ENCODE measurements around the gene PHAX.

PHAX gene

GRCh38 chr5:126576974-126577373 is 23.8 kb upstream of the PHAX start:
- DNase-seq (ENCODE audit: low read depth), result no peak
- no peak overlapping the region for H3K4me3 ChIP-seq (ENCODE audit: low read length)
- no peak for TF ChIP-seq CTCF (conservative IDR thresholded peaks at IDR 0.05; ENCODE audit: low read depth, low read length)

DNA sequence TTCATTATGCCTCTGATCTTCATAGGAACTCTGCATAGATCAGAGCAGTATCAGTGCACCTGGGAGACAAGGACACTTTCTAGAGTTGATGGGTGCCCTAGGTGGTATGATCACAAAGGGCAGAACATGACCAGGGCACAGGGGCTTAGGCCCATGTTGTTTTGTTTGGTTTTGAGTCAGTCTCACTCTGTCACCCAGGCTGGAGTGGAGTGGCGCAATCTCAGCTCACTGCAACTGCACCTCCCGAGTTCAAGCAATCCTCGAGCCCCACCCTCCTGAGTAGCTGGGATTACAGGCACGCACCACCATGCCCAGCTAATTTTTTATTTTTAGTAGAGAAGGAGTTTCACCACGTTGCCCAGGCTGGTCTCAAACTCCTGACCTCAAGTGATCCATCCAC is 23.3 kb upstream of the PHAX start:
- TF ChIP-seq CTCF (conservative IDR thresholded peaks at IDR 0.05; ENCODE audit: low read depth, low read length), result no peak

GRCh38 chr5:126579716-126580115 is 21.0 kb upstream of the PHAX start:
- TF ChIP-seq CTCF (conservative IDR thresholded peaks at IDR 0.05; ENCODE audit: low read depth, low read length), result no peak
- no peak overlapping the region for H3K4me3 ChIP-seq (ENCODE audit: low read length)
- no peak for DNase-seq (ENCODE audit: low read depth)

More for the DNA sequence above, 23.3 kb upstream of the PHAX start:
- DNase-seq (ENCODE audit: low read depth), result no peak
- H3K4me3 ChIP-seq (ENCODE audit: low read length), result no peak overlapping the region

DNA sequence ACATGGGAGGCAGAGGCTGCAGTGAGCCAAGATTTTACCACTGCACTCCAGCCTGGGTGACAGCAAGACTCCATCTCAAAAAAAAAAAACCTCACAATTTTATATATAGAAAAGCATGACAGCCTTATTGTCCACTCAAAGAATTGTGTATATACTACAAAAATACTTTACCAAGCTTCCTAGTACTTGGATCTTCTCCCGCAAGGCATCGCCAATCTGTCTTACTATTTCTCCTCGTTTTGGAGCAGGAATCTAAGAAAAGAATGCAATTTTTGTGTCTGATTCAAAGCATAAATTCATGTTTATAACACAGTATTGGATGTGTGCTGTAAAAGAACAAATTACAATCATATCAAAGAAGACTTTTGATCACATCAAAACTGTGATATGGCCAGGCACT is 17.0 kb upstream of the PHAX start:
- TF ChIP-seq CTCF (conservative IDR thresholded peaks at IDR 0.05; ENCODE audit: low read depth, low read length), result no peak
- H3K4me3 ChIP-seq (ENCODE audit: low read length), result no peak overlapping the region
- DNase-seq (ENCODE audit: low read depth), result no peak

DNA sequence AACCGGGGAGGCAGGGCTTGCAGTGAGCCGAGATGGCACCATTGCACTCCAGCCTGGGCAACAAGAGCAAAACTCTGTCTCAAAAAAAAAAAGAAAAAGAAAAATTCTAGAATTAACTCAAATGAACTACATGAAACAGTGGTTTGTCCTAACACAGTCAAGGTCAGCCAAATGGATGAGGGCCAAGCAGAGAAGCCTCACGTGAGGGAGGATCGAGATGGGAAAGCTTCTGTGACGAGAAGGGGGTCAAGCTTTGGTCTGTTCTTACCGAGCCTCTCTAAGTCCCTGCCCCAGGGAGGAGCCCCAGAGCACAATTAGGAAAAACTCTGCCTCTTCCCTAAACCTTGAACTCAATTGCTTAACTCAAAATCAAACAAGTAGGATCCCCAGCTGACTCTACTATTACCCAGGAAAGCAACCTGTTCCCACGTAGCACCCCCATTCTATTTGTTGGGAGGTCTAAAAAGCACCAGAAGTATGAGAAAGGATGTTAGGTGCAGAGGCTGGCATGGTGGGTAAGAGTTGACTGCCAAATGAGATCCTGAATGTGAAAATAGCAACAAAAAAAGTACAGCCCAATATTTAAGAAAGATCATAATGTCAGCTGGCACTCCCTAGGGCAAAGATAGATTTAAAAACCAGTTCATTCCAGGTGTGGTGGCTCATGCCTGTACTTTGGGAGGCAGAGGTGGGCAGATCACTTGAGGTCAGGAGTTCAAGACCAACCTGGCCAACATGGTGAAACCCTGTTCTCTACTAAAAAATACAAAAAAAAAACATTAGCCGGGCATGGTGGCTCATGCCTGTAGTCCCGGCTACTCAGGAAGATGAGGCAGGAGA is 13.0 kb upstream of the PHAX start:
- TF ChIP-seq CTCF (conservative IDR thresholded peaks at IDR 0.05; ENCODE audit: low read depth, low read length), result no peak
- DNase-seq (ENCODE audit: low read depth), result no peak
- no peak overlapping the region for H3K4me3 ChIP-seq (ENCODE audit: low read length)

DNA sequence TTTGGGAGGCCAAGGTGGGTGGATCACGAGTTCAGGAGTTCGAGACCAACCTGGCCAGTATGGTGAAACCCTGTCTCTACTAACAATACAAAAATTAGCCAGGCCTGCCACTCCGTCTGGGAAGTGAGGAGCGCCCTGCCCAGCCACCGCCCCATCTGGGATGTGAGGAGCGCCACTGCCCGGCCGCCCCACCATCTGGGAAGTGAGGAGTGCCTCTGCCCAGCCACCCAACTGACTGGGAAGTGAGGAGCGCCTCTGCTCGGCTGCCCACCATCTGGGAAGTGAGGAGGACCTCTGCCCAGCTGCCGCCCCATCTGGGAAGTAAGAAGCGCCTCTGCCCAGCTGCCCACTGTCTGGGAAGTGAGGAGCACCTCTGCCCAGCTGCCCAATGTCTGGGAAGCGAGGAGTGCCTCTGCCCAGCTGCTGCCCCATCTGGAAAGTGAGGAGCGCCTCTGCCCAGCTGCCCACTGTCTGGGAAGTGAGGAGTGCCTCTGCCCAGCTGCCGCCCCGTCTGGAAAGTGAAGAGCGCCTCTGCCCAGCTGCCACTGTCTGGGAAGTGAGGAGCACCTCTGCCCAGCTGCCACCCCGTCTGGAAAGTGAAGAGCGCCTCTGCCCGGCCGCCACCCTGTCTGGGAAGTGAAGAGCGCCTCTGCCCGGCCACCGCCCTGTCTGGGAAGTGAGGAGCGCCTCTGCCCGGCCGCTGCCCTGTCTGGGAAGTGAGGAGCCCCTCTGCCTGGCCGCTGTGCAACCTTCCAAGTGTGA is 11.0 kb upstream of the PHAX start:
- TF ChIP-seq CTCF (conservative IDR thresholded peaks at IDR 0.05; ENCODE audit: low read depth, low read length), result no peak
- no peak overlapping the region for H3K4me3 ChIP-seq (ENCODE audit: low read length)

More for the DNA sequence above, 11.0 kb upstream of the PHAX start:
- no peak for DNase-seq (ENCODE audit: low read depth)
